Prostate gland (tissue), 2 donors: ENCODE results near the gene ZNF366.

Experiments used
- CTCF ChIP-seq, 4 experiments: fragments of 200-600 bp in 2 of 4; fragments of 450-650 bp in 2 of 4; sonication (generic) in 2 of 4; IDR thresholded peaks; 1 replicate in 3 of 4; 2 replicates in 1 of 4; pipeline ENCODE4 v1.5.1; 2016 to 2019; ENCODE audit warnings: antibody characterized with exemption in 4 of 4, mild to moderate bottlenecking in 2 of 4, moderate library complexity in 2 of 4
- POLR2A ChIP-seq: fragments of 450-650 bp; IDR thresholded peaks from one replicate; pipeline ENCODE4 v1.6.1; 2016; ENCODE audit warnings: antibody characterized with exemption, mild to moderate bottlenecking
- POLR2AphosphoS5 ChIP-seq: sonication (generic); formaldehyde crosslinking; IDR thresholded peaks from one replicate; pipeline ENCODE4 v1.6.1; 2017; ENCODE audit warnings: antibody characterized with exemption

- no peak for TF ChIP-seq POLR2AphosphoS5
- no peak for TF ChIP-seq POLR2A
- no peak for TF ChIP-seq CTCF (IDR thresholded peaks at IDR 0.05)
Measured at GRCh38 chr5:72478276-72478675, 28.9 kb downstream of the ZNF366 start.
